ES-I3 (cell line): ENCODE data around the gene CCDC88C.

ENCODE experiments used
- H3K36me3 ChIP-seq: 2 replicates; pipeline ENCODE4 v1.6.1; 2013; ENCODE audit warnings: mild to moderate bottlenecking, low read length, control low read depth, moderate library complexity; ENCODE audit not compliant: insufficient read depth
- H3K4me1 ChIP-seq: 2 replicates; pipeline ENCODE4 v1.6.1; 2013; ENCODE audit warnings: mild to moderate bottlenecking, control low read depth, low read length; ENCODE audit not compliant: insufficient read depth
- H3K9ac ChIP-seq: 2 replicates; pipeline ENCODE4 v1.6.1; 2013; ENCODE audit warnings: low read depth, mild to moderate bottlenecking, low read length, moderate library complexity
- H3K9me3 ChIP-seq: 2 replicates; pipeline ENCODE4 v1.6.1; 2013; ENCODE audit warnings: mild to moderate bottlenecking, low read length, moderate library complexity; ENCODE audit not compliant: control insufficient read depth, insufficient read depth

Gene CCDC88C

GRCh38 chr14:91300283-91300895 lies 117.2 kb downstream of the CCDC88C start:
- Histone ChIP-seq H3K9me3 (no peaks in the 10 kb centered on the region), H3K9ac (no peak overlapping the region), H3K4me1 (peaks cover 8% of the 10 kb centered on the region), H3K36me3 (peaks cover 4% of the 10 kb centered on the region; the same call in 1 of the 2 replicates)

GRCh38 chr14:91299121-91300115 lies 118.2 kb downstream of the CCDC88C start:
- Histone ChIP-seq H3K36me3 (peaks cover 4% of the 10 kb centered on the region; the same call in 1 of the 2 replicates), H3K9ac (no peak overlapping the region), H3K9me3 (no peaks in the 10 kb centered on the region), H3K4me1 (peaks cover 4% of the 10 kb centered on the region)

GRCh38 chr14:91298576-91298975 lies 119.0 kb downstream of the CCDC88C start:
- H3K36me3 ChIP-seq = peaks cover 7% of the 10 kb centered on the region; the same call in 1 of the 2 replicates

GRCh38 chr14:91297081-91297711 lies 120.4 kb downstream of the CCDC88C start:
- H3K9ac ChIP-seq = no peak overlapping the region
- H3K4me1 ChIP-seq = no peaks in the 10 kb centered on the region; the same call in 1 of the 2 replicates
- no peaks in the 10 kb centered on the region for H3K9me3 ChIP-seq
- peaks cover 7% of the 10 kb centered on the region; the same call in 1 of the 2 replicates for H3K36me3 ChIP-seq

More at GRCh38 chr14:91298576-91298975, 119.0 kb downstream of the CCDC88C start:
- Histone ChIP-seq H3K4me1 (no peaks in the 10 kb centered on the region; the same call in none of the 2 replicates), H3K9me3 (no peaks in the 10 kb centered on the region), H3K9ac (no peak overlapping the region)

- Histone ChIP-seq H3K9ac (no peak overlapping the region), H3K9me3 (no peaks in the 10 kb centered on the region), H3K4me1 (no peaks in the 10 kb centered on the region; the same call in 1 of the 2 replicates), H3K36me3 (0 out of 2 replicates have a peak, but pooled peaks cover 6% of the 10 kb centered on the region)
Observed at GRCh38 chr14:91295851-91296796, 121.5 kb downstream of the CCDC88C start.

- no peaks in the 10 kb centered on the region; the same call in 1 of the 2 replicates for H3K4me1 ChIP-seq
- H3K36me3 ChIP-seq = 0 out of 2 replicates have a peak, but pooled peaks cover 3% of the 10 kb centered on the region
- no peak overlapping the region for H3K9ac ChIP-seq
- no peaks in the 10 kb centered on the region for H3K9me3 ChIP-seq
Observed at GRCh38 chr14:91295276-91295845, 122.3 kb downstream of the CCDC88C start.

GRCh38 chr14:91294153-91294552 lies 123.5 kb downstream of the CCDC88C start:
- Histone ChIP-seq H3K4me1 (no peaks in the 10 kb centered on the region; the same call in 1 of the 2 replicates), H3K9me3 (no peaks in the 10 kb centered on the region), H3K36me3 (0 out of 2 replicates have a peak, but pooled peaks cover 3% of the 10 kb centered on the region), H3K9ac (no peak overlapping the region)

GRCh38 chr14:91293281-91293680 lies 124.3 kb downstream of the CCDC88C start:
- Histone ChIP-seq H3K9ac (no peak overlapping the region), H3K9me3 (no peaks in the 10 kb centered on the region), H3K4me1 (no peaks in the 10 kb centered on the region), H3K36me3 (0 out of 2 replicates have a peak, but pooled peaks cover 3% of the 10 kb centered on the region)

GRCh38 chr14:91292491-91292890 lies 125.1 kb downstream of the CCDC88C start:
- no peaks in the 10 kb centered on the region for H3K4me1 ChIP-seq
- H3K36me3 ChIP-seq = 0 out of 2 replicates have a peak, but pooled peaks cover 3% of the 10 kb centered on the region
- no peak overlapping the region for H3K9ac ChIP-seq
- H3K9me3 ChIP-seq = no peaks in the 10 kb centered on the region

- H3K9me3 ChIP-seq = no peaks in the 10 kb centered on the region
- H3K4me1 ChIP-seq = no peaks in the 10 kb centered on the region
- 0 out of 2 replicates have a peak, but pooled peaks cover 3% of the 10 kb centered on the region for H3K36me3 ChIP-seq
Observed at GRCh38 chr14:91291786-91292405, 125.7 kb downstream of the CCDC88C start.

GRCh38 chr14:91290986-91291385 lies 126.6 kb downstream of the CCDC88C start:
- Histone ChIP-seq H3K4me1 (no peaks in the 10 kb centered on the region), H3K36me3 (0 out of 2 replicates have a peak, but pooled peaks cover 3% of the 10 kb centered on the region), H3K9ac (no peak overlapping the region), H3K9me3 (no peaks in the 10 kb centered on the region)

More at GRCh38 chr14:91291786-91292405, 125.7 kb downstream of the CCDC88C start:
- no peak overlapping the region for H3K9ac ChIP-seq

GRCh38 chr14:91289464-91289863 lies 128.2 kb downstream of the CCDC88C start:
- no peaks in the 10 kb centered on the region; the same call in 1 of the 2 replicates for H3K4me1 ChIP-seq
- H3K36me3 ChIP-seq = peaks cover 7% of the 10 kb centered on the region; the same call in 1 of the 2 replicates
- H3K9ac ChIP-seq = no peak overlapping the region
- no peaks in the 10 kb centered on the region for H3K9me3 ChIP-seq
